Smooth muscle cell (in vitro differentiated cells): ENCODE measurements around the gene CGA. TPM values are rescaled to one million over a fixed set of nuclear protein-coding genes. Genes with fewer than 3 reads are reported as not detected.

Experiments used
- DNase-seq: peaks from one replicate; lab custom pipeline; 2025; ENCODE audit not compliant: unreplicated experiment; lab: John Stamatoyannopoulos, UW
- H2AFZ ChIP-seq: fragments of 200-600 bp; sonication (generic); 2 replicates; pipeline ENCODE4 v1.6.0; 2016; ENCODE audit warnings: antibody characterized with exemption, low read depth, mild to moderate bottlenecking
- H3F3A ChIP-seq: fragments of 200-600 bp; sonication (generic); 2 replicates; pipeline ENCODE4 v1.6.0; 2017; ENCODE audit warnings: antibody characterized with exemption, low read depth
- H3K27ac ChIP-seq: fragments of 200-600 bp; sonication (generic); 2 replicates; pipeline ENCODE4 v1.5.1; 2016; ENCODE audit warnings: low read depth, mild to moderate bottlenecking
- H3K27me3 ChIP-seq: fragments of 200-600 bp; sonication (generic); 2 replicates; pipeline ENCODE4 v1.6.1; 2016; ENCODE audit warnings: low read depth, mild to moderate bottlenecking
- H3K36me3 ChIP-seq: fragments of 200-600 bp; sonication (generic); 2 replicates; pipeline ENCODE4 v1.5.1; 2016; ENCODE audit warnings: low read depth
- H3K4me1 ChIP-seq: fragments of 200-600 bp; sonication (generic); 2 replicates; pipeline ENCODE4 v1.5.1; 2016; ENCODE audit warnings: low read depth
- H3K4me2 ChIP-seq: fragments of 200-600 bp; sonication (generic); 2 replicates; pipeline ENCODE4 v1.6.0; 2016; ENCODE audit warnings: mild to moderate bottlenecking
- H3K4me3 ChIP-seq: fragments of 200-600 bp; sonication (generic); 2 replicates; pipeline ENCODE4 v1.5.1; 2016; ENCODE audit warnings: mild to moderate bottlenecking
- H3K79me2 ChIP-seq: fragments of 200-600 bp; sonication (generic); 2 replicates; pipeline ENCODE4 v1.6.0; 2016; ENCODE audit warnings: low read depth, mild to moderate bottlenecking
- H3K9ac ChIP-seq: fragments of 200-600 bp; sonication (generic); 2 replicates; pipeline ENCODE4 v1.6.0; 2016; ENCODE audit warnings: low read depth
- H3K9me3 ChIP-seq: fragments of 200-600 bp; sonication (generic); replicated peaks from 2 replicates; pipeline ENCODE4 v1.5.1; 2016; ENCODE audit warnings: low read depth
- H4K20me1 ChIP-seq: fragments of 200-600 bp; sonication (generic); 2 replicates; pipeline ENCODE4 v1.6.0; 2016; ENCODE audit warnings: low read depth
- CTCF ChIP-seq: fragments of 200-600 bp; sonication (generic); IDR thresholded peaks from 2 replicates; pipeline ENCODE4 v1.5.1; 2017; ENCODE audit warnings: borderline replicate concordance, mild to moderate bottlenecking, antibody characterized with exemption; ENCODE audit not compliant: insufficient read depth, poor library complexity, severe bottlenecking
- WGBS: methylation state at CpG from one replicate; pipeline ENCODE4 v1.1.7; 2016; ENCODE audit warnings: low lambda C conversion rate; 5-methylcytosine and 5-hydroxymethylcytosine counted together
- polyA plus RNA-seq: library from polyadenylated mRNA; unstranded; fragments of >200 nt; fragmentation: Nextera tagmentation; extraction: Ambion mirVana; gene quantifications from 2 replicates; pipeline ENCODE4 v1.2.1, GENCODE V29; 2016
- total RNA-seq: library from RNA; depleted of rRNA; stranded (reverse); fragments of >200 nt; gene quantifications from 2 replicates; pipeline ENCODE4 v1.2.3, GENCODE V29; 2014

CGA gene
- total and polyA plus RNA-seq, 2 experiments from 2014 or later: 0.30 to 5.5 TPM

- no peak overlapping the region for H3K4me3 ChIP-seq
- no peaks in the 10 kb centered on the region for H3K27me3 ChIP-seq
- H3K4me1 ChIP-seq: no peaks in the 10 kb centered on the region
- H2AFZ ChIP-seq: no peak overlapping the region
- no peaks in the 10 kb centered on the region for H4K20me1 ChIP-seq
- no peaks in the 10 kb centered on the region for H3F3A ChIP-seq
- no peak overlapping the region for H3K4me2 ChIP-seq
- no peak for TF ChIP-seq CTCF
- WGBS: 80% methylated on average over 4 of the region's 4 CpGs
- H3K9ac ChIP-seq: no peak overlapping the region
- H3K79me2 ChIP-seq: no peaks in the 10 kb centered on the region
- H3K27ac ChIP-seq: no peak overlapping the region
- no peaks in the 10 kb centered on the region for H3K9me3 ChIP-seq
- no peak for DNase-seq
- H3K36me3 ChIP-seq: no peaks in the 10 kb centered on the region
Measured at GRCh38 chr6:87074101-87074621, 20.7 kb downstream of the CGA start.

- H3K4me1 ChIP-seq: no peaks in the 10 kb centered on the region
- no peaks in the 10 kb centered on the region for H4K20me1 ChIP-seq
- H3K4me3 ChIP-seq: no peak overlapping the region
- no peak overlapping the region for H2AFZ ChIP-seq
- TF ChIP-seq CTCF: no peak
- no peaks in the 10 kb centered on the region for H3K9me3 ChIP-seq
- no peaks in the 10 kb centered on the region for H3K27me3 ChIP-seq
- H3K9ac ChIP-seq: no peak overlapping the region
- no peak overlapping the region for H3K4me2 ChIP-seq
- 79% methylated on average over 3 of the region's 3 CpGs for WGBS
- no peak overlapping the region for H3K27ac ChIP-seq
- no peak for DNase-seq
- no peaks in the 10 kb centered on the region for H3F3A ChIP-seq
- H3K36me3 ChIP-seq: no peaks in the 10 kb centered on the region
- H3K79me2 ChIP-seq: no peaks in the 10 kb centered on the region
Measured at GRCh38 chr6:87071683-87072082, 23.2 kb downstream of the CGA start.

- no peaks in the 10 kb centered on the region for H3K36me3 ChIP-seq
- H3K79me2 ChIP-seq: no peaks in the 10 kb centered on the region
- DNase-seq: no peak
- no peak overlapping the region for H3K4me2 ChIP-seq
- no peak overlapping the region for H3K4me3 ChIP-seq
- no peaks in the 10 kb centered on the region for H3K27me3 ChIP-seq
- no peaks in the 10 kb centered on the region for H4K20me1 ChIP-seq
- no peak for TF ChIP-seq CTCF
- 59% methylated on average over 2 of the region's 2 CpGs for WGBS
- H2AFZ ChIP-seq: no peak overlapping the region
- no peaks in the 10 kb centered on the region for H3K9me3 ChIP-seq
- no peaks in the 10 kb centered on the region for H3F3A ChIP-seq
- H3K9ac ChIP-seq: no peak overlapping the region
- no peaks in the 10 kb centered on the region for H3K4me1 ChIP-seq
- no peak overlapping the region for H3K27ac ChIP-seq
Measured at GRCh38 chr6:87070741-87071140, 24.2 kb downstream of the CGA start.

- no peak for DNase-seq
- Histone ChIP-seq H3K4me3 (no peak overlapping the region), H3K9me3 (no peaks in the 10 kb centered on the region), H3K4me1 (no peaks in the 10 kb centered on the region), H3K36me3 (no peaks in the 10 kb centered on the region), H4K20me1 (no peaks in the 10 kb centered on the region), H3K27ac (no peak overlapping the region), H3K9ac (no peak overlapping the region), H2AFZ (no peak overlapping the region), H3K4me2 (no peak overlapping the region), H3K27me3 (peaks cover 4% of the 10 kb centered on the region), H3K79me2 (no peaks in the 10 kb centered on the region), H3F3A (no peaks in the 10 kb centered on the region)
- 78% methylated on average over 3 of the region's 3 CpGs for WGBS
- TF ChIP-seq CTCF: no peak
Measured at GRCh38 chr6:87068795-87069194, 26.1 kb downstream of the CGA start.
